ENCODE results near the gene VPS51. TPM values are rescaled to one million over a fixed set of nuclear protein-coding genes. Genes with fewer than 3 reads are reported as not detected.

The VPS51 gene
- total RNA-seq, 2 donors from 2014 or later = 206 to 360 TPM

DNA sequence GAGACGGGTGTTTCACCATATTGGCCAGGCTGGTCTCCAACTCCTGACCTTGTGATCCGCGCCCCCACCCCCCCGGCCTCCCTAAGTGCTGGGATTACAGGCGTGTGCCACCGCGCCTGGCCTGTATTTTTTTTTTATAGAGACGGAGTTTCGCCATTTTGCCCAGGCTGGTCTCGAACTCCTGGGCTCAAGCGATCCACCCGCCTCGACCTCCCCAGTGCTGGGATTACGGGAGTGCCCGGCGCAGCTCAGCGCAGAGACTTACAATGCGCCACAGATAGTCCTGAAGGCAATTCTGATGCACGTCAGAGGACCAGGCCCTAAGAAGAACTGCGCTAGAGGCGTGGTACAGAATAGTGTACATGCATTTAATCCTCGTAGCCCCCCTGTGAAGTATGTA, 587 bp upstream of the VPS51 start:
- intact Hi-C loops (cut with DNase I) = no loop called here
- DNase-seq = no peak
- 55 to 65% methylated on average over 22 of the region's 22 CpGs for whole genome bisulfite sequencing, 2 donors
- Histone ChIP-seq H3K4me3 (no peak overlapping the region), H3K27ac (peak overlapping the region; percentile 84 to 99 (median 94)), H3K27me3 (no peaks in the 10 kb centered on the region), H3K4me1 (peaks cover 27% of the 10 kb centered on the region), H3K36me3 (replicated peaks in 1 of 2; ENCODE audit: insufficient read depth in 1 of 2, low read depth in 2 of 2) (no peaks in the 10 kb centered on the region), H3K9me3 (no peaks in the 10 kb centered on the region)
- ATAC-seq = no peak
- TF ChIP-seq, protein P1, sequence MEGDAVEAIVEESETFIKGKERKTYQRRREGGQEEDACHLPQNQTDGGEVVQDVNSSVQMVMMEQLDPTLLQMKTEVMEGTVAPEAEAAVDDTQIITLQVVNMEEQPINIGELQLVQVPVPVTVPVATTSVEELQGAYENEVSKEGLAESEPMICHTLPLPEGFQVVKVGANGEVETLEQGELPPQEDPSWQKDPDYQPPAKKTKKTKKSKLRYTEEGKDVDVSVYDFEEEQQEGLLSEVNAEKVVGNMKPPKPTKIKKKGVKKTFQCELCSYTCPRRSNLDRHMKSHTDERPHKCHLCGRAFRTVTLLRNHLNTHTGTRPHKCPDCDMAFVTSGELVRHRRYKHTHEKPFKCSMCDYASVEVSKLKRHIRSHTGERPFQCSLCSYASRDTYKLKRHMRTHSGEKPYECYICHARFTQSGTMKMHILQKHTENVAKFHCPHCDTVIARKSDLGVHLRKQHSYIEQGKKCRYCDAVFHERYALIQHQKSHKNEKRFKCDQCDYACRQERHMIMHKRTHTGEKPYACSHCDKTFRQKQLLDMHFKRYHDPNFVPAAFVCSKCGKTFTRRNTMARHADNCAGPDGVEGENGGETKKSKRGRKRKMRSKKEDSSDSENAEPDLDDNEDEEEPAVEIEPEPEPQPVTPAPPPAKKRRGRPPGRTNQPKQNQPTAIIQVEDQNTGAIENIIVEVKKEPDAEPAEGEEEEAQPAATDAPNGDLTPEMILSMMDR (IDR thresholded peaks at IDR 0.05) = no peak
- TF ChIP-seq POLR2A (IDR thresholded peaks at IDR 0.05) = no peak

DNA sequence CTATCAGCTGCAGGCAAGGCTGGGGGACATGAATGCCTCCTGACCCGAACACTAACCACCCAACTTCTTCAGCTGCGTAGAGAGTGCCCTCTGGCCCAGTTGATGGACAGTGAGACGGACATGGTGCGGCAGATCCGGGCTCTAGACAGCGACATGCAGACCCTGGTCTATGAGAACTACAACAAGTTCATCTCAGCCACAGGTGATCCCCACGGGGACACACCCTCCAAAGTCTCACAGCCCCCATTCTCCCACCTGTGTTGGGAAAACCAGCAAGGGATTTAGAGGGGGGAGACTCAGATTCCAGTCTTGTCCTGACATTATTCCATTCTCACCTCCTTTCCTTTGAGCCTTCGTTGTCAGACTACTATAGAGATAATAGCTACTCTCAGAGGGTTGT, 912 bp downstream of the VPS51 start:
- H3K4me3 ChIP-seq = peak overlapping the region; percentile 83 to 84
- 22 to 33% methylated on average over 1 to 8 of the region's 8 CpGs for WGBS, 2 donors
- no peaks in the 10 kb centered on the region for H3K36me3 ChIP-seq (replicated peaks in 1 of 2; ENCODE audit: insufficient read depth in 1 of 2, low read depth in 2 of 2)
- H3K4me1 ChIP-seq = peaks cover 41% of the 10 kb centered on the region
- H3K27me3 ChIP-seq = no peaks in the 10 kb centered on the region
- no peak for TF ChIP-seq POLR2A (IDR thresholded peaks at IDR 0.05)
- peak overlapping the region; percentile 84 to 99 (median 94) for H3K27ac ChIP-seq
- no peaks in the 10 kb centered on the region for H3K9me3 ChIP-seq
- intact Hi-C loops (cut with DNase I) = no loop called here
- DNase-seq = no peak
- ATAC-seq = no peak

DNA sequence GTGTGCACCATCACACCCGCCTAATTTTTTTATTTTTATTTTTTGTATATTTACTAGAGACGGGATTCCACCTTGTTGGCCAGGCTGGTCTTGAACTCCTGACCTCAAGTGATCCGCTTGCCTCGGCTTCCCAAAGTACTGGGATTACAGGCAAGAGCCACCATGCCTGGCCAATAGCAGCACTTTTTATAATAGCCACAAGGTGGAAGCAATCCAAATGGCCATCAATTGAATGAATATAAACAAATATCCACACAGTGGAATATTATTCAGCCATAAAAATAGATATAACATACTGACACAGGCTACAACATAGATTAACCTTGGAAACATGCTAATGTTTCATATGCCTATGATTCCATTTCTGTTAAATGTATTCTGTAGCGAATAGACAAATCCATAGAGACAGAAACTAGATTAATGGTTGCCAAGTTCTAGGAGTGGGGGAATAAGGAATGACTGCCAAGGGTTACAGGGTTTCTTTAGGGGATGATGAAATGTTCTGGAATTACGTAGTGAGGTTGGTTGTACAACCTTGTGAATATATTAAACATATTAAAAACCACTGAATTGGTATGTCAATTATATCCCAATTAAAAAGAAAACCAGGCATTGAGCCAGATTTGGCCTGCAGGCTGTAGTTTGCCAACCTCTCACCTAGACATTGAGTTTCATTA, 4.8 kb downstream of the VPS51 start:
- H3K27ac ChIP-seq = peak overlapping the region; percentile 19 to 78 (median 52)

DNA sequence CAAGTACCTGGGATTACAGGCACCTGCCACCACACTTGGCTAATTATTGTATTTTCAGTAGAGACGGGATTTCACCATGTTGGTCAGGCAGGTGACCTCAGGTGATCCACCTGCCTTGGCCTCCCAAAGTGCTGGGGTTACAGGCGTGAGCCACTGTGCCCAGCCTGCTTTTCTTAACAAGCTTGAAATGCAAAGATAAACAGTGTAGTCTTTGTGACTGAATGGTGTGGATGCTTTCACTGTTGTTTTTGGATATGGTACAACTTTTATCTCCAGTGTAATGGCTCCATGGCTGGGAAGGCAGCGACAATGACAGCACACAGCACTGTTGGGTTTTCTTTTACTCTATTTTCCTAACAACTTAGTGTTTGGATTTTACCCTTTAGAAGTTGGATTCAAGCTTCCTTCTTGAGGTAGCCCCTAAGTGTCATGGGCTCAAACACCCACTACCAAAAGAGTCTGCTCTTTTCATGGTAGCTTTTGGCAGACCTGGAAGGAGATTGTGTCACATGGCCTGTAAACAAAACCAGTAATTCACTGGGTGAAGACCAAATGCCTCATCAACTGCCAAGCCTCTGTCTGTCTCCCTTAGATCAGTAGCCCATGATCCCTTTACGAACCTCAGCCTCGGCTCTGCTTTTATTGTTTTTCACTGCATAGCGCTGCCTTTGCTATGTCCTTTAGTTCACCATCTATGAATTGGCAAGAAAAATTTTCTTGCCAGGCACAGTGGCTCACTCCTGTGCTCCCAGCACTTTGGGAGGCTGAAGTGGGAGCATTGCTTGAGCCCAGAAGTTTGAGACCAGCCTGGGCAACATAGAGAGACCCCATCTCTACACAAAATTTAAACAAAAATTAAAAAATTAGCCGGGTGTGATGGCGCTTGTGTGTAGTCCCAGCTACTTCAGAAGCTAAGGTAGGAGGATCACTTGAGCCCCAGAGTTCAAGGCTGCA, 6.4 kb downstream of the VPS51 start:
- Histone ChIP-seq H3K27ac (peak overlapping the region in 3 of 4 donors; percentile 64 to 78 (median 72)), H3K36me3 (replicated peaks in 1 of 2; ENCODE audit: insufficient read depth in 1 of 2, low read depth in 2 of 2) (no peaks in the 10 kb centered on the region), H3K4me3 (no peak overlapping the region), H3K27me3 (no peaks in the 10 kb centered on the region), H3K4me1 (peaks cover 64% of the 10 kb centered on the region), H3K9me3 (no peaks in the 10 kb centered on the region)
- 61% methylated on average over 7 to 8 of the region's 8 CpGs for WGBS, 2 donors
- intact Hi-C loops (cut with DNase I) = no loop called here
- TF ChIP-seq, protein P1 (IDR thresholded peaks at IDR 0.05) = no peak
- no peak for TF ChIP-seq POLR2A (IDR thresholded peaks at IDR 0.05)
- DNase-seq = peak in 3 of 4 donors; percentile 44 to 73 (median 49)
- ATAC-seq = peak; percentile 77

More for the DNA sequence above, 4.8 kb downstream of the VPS51 start:
- no peaks in the 10 kb centered on the region for H3K36me3 ChIP-seq (replicated peaks in 1 of 2; ENCODE audit: insufficient read depth in 1 of 2, low read depth in 2 of 2)
- H3K9me3 ChIP-seq = no peaks in the 10 kb centered on the region
- no peak for DNase-seq
- intact Hi-C loops (cut with DNase I) = no loop called here
- WGBS, 2 donors = 75 to 76% methylated on average over 6 of the region's 6 CpGs
- no peak overlapping the region for H3K4me3 ChIP-seq
- TF ChIP-seq POLR2A (IDR thresholded peaks at IDR 0.05) = no peak
- TF ChIP-seq, protein P1 (IDR thresholded peaks at IDR 0.05) = no peak
- H3K27me3 ChIP-seq = no peaks in the 10 kb centered on the region
- ATAC-seq = no peak
- peaks cover 74% of the 10 kb centered on the region for H3K4me1 ChIP-seq

DNA sequence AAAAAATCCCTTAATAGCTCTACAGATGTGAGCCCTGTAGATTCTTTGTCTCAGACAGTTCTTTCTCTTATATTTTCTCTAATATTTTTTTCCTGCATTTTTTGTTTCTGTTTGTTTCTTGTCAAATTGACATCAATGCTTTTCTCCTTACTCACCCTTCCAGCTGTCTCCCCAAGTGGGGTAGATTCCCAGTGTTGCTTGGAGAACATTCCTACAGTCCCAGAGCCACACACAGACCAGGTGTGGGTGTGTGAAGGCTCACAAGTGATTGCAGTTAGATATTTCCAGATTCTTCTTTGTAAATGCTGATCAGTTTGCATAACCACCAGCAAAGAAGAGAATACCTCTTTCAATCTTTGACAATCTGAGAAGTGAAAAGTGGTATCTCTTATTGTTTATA, 7.5 kb downstream of the VPS51 start:
- no peak for ATAC-seq
- Histone ChIP-seq H3K36me3 (replicated peaks in 1 of 2; ENCODE audit: insufficient read depth in 1 of 2, low read depth in 2 of 2) (peaks cover 0 to 7% of the 10 kb centered on the region in 2 donors), H3K27me3 (no peaks in the 10 kb centered on the region), H3K4me3 (no peak overlapping the region), H3K27ac (peak overlapping the region in 3 of 4 donors; percentile 64 to 78 (median 72)), H3K4me1 (peaks cover 54% of the 10 kb centered on the region), H3K9me3 (no peaks in the 10 kb centered on the region)
- intact Hi-C loops (cut with DNase I) = no loop called here
- DNase-seq = no peak
- TF ChIP-seq, protein P1 (IDR thresholded peaks at IDR 0.05) = no peak
- no peak for TF ChIP-seq POLR2A (IDR thresholded peaks at IDR 0.05)
